GM12865 (cell line): Measurements from ENCODE around the gene NNMT.

Source experiments
- DNase-seq: peaks from one replicate; pipeline ENCODE4 v3.0.0; 2010; ENCODE audit warnings: low read depth
- H3K4me3 ChIP-seq: 2 replicates; pipeline ENCODE4 v1.5.1; 2011; ENCODE audit warnings: mild to moderate bottlenecking, low read depth, low read length, control low read depth
- CTCF ChIP-seq: IDR thresholded peaks from 2 replicates; pipeline ENCODE4 v1.5.1; 2011; ENCODE audit warnings: low read length, control low read depth, low read depth, inconsistent platforms; ENCODE audit not compliant: insufficient read depth; ENCODE audit errors: missing control alignments

The NNMT gene

GRCh38 chr11:114289779-114290178 lies 6.4 kb upstream of the NNMT start:
- no peak for DNase-seq
- H3K4me3 ChIP-seq, result no peak overlapping the region
- TF ChIP-seq CTCF, result no peak

- no peak for TF ChIP-seq CTCF
- DNase-seq, result no peak
- H3K4me3 ChIP-seq, result no peak overlapping the region
Observed at GRCh38 chr11:114290503-114291235, 5.5 kb upstream of the NNMT start.

- no peak for DNase-seq
- TF ChIP-seq CTCF, result no peak
- H3K4me3 ChIP-seq, result no peak overlapping the region
Observed at GRCh38 chr11:114291381-114291780, 4.8 kb upstream of the NNMT start.

- no peak for DNase-seq
- no peak for TF ChIP-seq CTCF
- no peak overlapping the region for H3K4me3 ChIP-seq
Observed at GRCh38 chr11:114291842-114292680, 4.1 kb upstream of the NNMT start.

- no peak for TF ChIP-seq CTCF
- no peak for DNase-seq
- no peak overlapping the region for H3K4me3 ChIP-seq
Observed at GRCh38 chr11:114293201-114293711, 2.9 kb upstream of the NNMT start.

- TF ChIP-seq CTCF, result no peak
- no peak overlapping the region for H3K4me3 ChIP-seq
- DNase-seq, result no peak
Observed at GRCh38 chr11:114296605-114297372, 590 bp downstream of the NNMT start.
